Measurements from ENCODE around the gene FAHD2B. TPM values are rescaled to one million over a fixed set of nuclear protein-coding genes. Genes with fewer than 3 reads are reported as not detected.
"Not testable (repeated sequence)": the region's sequence is repeated elsewhere in the genome, so short reads cannot be mapped to it uniquely, and the experiment has no call there.

FAHD2B gene, protein sequence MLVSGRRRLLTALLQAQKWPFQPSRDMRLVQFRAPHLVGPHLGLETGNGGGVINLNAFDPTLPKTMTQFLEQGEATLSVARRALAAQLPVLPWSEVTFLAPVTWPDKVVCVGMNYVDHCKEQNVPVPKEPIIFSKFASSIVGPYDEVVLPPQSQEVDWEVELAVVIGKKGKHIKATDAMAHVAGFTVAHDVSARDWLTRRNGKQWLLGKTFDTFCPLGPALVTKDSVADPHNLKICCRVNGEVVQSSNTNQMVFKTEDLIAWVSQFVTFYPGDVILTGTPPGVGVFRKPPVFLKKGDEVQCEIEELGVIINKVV
- 6.3 TPM for total RNA-seq

DNA sequence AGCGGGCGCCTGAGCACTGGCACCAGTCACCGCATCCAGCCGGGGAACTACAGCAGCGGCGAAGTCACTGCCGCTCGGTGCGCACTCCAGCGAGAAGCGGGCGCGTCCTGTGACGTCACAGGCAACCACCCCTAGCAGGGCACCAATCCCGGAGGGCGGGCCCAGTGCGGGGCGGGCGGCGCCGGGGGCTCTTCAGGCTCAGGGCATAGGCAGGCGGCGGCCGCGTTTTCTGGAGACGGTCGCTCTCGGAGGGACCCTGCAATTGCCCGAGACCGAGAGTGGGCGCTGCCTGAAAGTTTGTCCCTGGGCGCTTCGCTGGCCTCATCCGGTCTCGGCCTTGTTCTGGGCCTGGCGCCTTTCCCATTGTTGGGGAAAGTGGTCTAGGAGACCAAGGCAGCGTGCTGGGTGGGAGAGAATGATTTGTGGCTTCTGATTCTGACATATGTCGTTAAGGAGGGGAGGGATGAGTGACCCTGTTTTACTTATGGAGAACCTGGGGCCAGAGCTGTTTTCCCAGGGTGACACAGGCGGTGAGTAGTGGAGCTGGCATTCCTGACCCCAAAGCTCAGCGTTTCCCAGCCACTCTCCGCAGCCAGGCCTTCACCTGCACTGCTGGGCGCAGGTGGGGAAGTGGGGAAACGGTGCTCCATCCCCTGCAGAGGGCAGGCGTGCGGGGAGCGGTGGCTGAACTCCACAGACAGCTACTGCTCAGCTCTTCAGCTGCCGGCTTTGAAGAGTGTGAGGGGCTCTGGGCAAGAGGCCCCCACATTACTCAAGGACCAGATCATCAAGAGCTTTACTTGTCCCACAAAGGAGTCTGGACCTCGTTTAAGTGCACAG is at the start of gene FAHD2B:
Gene FAHD2B (minus strand): TSS at position 111 of the 840 bp plus-strand sequence. CDS start 3,176 bp downstream, outside the sequence.
- H3K27ac ChIP-seq (ENCODE audit: low read depth, low read length): peak within 1 kb of the TSS; percentile 40
- H3K4me1 ChIP-seq (ENCODE audit: control insufficient read depth in 3 of 3, insufficient read depth in 3 of 3, low read length in 3 of 3); H3K36me3 ChIP-seq (ENCODE audit: control insufficient read depth in 3 of 3, insufficient read depth in 3 of 3, low read length in 3 of 3); H3K27me3 ChIP-seq (ENCODE audit: control insufficient read depth in 3 of 3, insufficient read depth in 3 of 3, low read length in 3 of 3); H3K9me3 ChIP-seq (ENCODE audit: control insufficient read depth in 3 of 3, low read length in 3 of 3): not testable (repeated sequence)
- peak within 1 kb of the TSS; percentile 56 to 59 (median 58) for H3K4me3 ChIP-seq (ENCODE audit: low read length in 3 of 3)
- peak within 1 kb of the TSS; percentile 54 to 71 (median 64) for H3K9ac ChIP-seq (ENCODE audit: low read depth in 1 of 3, low read length in 3 of 3)

DNA sequence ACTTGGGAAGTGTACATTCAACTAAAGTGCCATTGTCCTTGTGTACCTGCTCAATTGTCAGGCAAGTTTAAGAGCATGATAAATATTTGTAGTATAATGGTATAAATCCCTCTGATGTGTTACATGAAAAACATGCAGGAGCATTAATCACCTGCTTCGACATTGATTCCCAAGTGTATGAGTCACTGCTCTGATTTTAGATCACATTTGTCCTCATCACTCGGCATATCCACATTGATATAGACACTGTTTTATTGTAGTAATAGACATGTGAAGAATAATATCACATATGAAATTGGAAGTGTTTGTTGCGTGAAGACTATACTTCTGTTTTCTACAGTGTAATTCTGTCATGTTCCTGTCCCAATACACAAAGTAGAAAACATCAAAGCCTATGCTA is 49.3 kb upstream of the FAHD2B start:
- H3K27me3 ChIP-seq (ENCODE audit: control insufficient read depth in 3 of 3, insufficient read depth in 3 of 3, low read length in 3 of 3); H3K4me3 ChIP-seq (ENCODE audit: low read length in 3 of 3); H3K9ac ChIP-seq (ENCODE audit: low read depth in 1 of 3, low read length in 3 of 3); H3K9me3 ChIP-seq (ENCODE audit: control insufficient read depth in 3 of 3, low read length in 3 of 3); H3K4me1 ChIP-seq (ENCODE audit: control insufficient read depth in 3 of 3, insufficient read depth in 3 of 3, low read length in 3 of 3); H3K36me3 ChIP-seq (ENCODE audit: control insufficient read depth in 3 of 3, insufficient read depth in 3 of 3, low read length in 3 of 3): not testable (repeated sequence)
- peak overlapping the region; percentile 77 for H3K27ac ChIP-seq (ENCODE audit: low read depth, low read length)

DNA sequence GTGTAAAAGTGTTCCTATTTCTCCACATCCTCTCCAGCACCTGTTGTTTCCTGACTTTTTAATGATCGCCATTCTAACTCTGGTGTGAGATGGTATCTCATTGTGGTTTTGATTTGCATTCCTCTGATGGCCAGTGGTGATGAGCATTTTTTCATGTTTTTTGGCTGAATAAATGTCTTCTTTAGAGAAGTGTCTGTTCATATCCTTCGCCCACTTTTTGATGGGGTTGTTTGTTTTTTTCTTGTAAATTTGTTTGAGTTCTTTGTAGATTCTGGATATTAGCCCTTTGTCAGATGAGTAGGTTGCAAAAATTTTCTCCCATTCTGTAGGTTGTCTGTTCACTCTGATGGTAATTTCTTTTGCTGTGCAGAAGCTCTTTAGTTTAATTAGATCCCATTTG is 34.4 kb upstream of the FAHD2B start:
- not testable (repeated sequence) for H3K27ac ChIP-seq (ENCODE audit: low read depth, low read length); H3K9me3 ChIP-seq (ENCODE audit: control insufficient read depth in 3 of 3, low read length in 3 of 3); H3K27me3 ChIP-seq (ENCODE audit: control insufficient read depth in 3 of 3, insufficient read depth in 3 of 3, low read length in 3 of 3); H3K36me3 ChIP-seq (ENCODE audit: control insufficient read depth in 3 of 3, insufficient read depth in 3 of 3, low read length in 3 of 3); H3K9ac ChIP-seq (ENCODE audit: low read depth in 1 of 3, low read length in 3 of 3); H3K4me3 ChIP-seq (ENCODE audit: low read length in 3 of 3); H3K4me1 ChIP-seq (ENCODE audit: control insufficient read depth in 3 of 3, insufficient read depth in 3 of 3, low read length in 3 of 3)

DNA sequence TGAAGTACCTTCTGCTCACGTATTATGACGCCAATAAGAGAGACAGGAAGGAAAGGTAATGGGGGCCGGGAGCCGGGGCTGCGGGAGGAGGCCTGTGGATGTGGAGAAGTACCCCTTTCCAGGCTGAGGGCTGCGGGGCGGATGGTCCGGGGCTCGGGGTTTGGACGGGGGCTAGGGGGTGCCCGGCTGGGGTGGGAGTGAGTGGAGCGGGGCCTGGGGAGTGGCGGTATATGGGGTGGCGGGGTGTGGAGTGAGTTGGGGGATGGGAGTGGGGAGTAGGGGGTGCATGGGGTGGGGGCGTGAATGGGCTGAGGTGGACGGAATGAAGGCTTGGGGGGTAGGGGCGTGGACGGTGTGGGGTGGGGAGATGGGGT is 19.2 kb upstream of the FAHD2B start:
- not testable (repeated sequence) for H3K9me3 ChIP-seq (ENCODE audit: control insufficient read depth in 3 of 3, low read length in 3 of 3); H3K36me3 ChIP-seq (ENCODE audit: control insufficient read depth in 3 of 3, insufficient read depth in 3 of 3, low read length in 3 of 3); H3K27me3 ChIP-seq (ENCODE audit: control insufficient read depth in 3 of 3, insufficient read depth in 3 of 3, low read length in 3 of 3); H3K4me1 ChIP-seq (ENCODE audit: control insufficient read depth in 3 of 3, insufficient read depth in 3 of 3, low read length in 3 of 3)
- Histone ChIP-seq H3K9ac (ENCODE audit: low read depth in 1 of 3, low read length in 3 of 3) (peak overlapping the region; percentile 72 to 85 (median 79)), H3K27ac (ENCODE audit: low read depth, low read length) (peak overlapping the region; percentile 47), H3K4me3 (ENCODE audit: low read length in 3 of 3) (peak overlapping the region; percentile 78 to 87 (median 82))

DNA sequence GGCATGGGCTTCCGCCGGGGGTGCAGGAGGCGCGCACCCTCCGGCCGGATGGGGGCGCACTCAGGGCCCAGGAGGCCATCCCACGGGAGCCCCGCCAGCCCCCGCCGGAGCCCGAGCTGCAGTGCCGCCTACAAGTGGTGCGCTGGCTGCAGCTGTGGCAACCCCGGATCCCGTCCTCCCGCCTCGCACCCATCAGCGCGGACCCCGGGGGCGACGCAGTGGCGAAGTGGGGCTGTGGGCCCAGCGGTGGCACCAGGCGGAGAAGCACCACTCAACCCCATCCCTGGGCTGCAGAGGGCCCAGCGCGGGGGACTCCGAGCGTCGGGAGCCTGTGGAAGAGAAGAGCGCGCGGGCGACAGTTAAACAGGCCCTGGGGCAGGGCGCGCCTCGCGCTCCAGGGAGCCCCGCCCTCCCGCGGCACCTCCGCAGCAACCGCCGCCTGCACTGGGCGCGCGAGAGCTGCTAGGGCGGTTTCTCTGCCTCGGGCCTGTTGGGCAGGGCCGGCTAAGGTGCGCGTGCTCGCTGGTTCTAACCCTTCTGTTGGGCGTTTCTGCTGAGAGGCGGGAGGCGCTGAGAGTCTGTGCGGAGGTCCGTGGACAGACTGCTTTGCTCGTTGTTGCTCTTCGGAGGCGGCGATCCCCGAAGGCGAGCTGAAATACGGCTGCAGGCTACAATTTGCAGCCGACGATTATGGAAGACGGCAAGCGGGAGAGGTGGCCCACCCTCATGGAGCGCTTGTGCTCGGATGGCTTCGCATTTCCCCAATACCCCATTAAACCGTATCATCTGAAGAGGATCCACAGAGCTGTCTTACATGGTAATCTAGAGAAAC is 18.6 kb upstream of the FAHD2B start, which contains the start of gene ANKRD36:
Gene ANKRD36 (plus strand): TSS at position 104 of the 832 bp plus-strand sequence. CDS start 587 bp downstream, at position 691.
- H3K4me1 ChIP-seq (ENCODE audit: control insufficient read depth in 3 of 3, insufficient read depth in 3 of 3, low read length in 3 of 3); H3K27me3 ChIP-seq (ENCODE audit: control insufficient read depth in 3 of 3, insufficient read depth in 3 of 3, low read length in 3 of 3); H3K9me3 ChIP-seq (ENCODE audit: control insufficient read depth in 3 of 3, low read length in 3 of 3); H3K36me3 ChIP-seq (ENCODE audit: control insufficient read depth in 3 of 3, insufficient read depth in 3 of 3, low read length in 3 of 3): not testable (repeated sequence)
- H3K27ac ChIP-seq (ENCODE audit: low read depth, low read length): peak within 1 kb of the TSS; percentile 72
- peak within 1 kb of the TSS; percentile 79 to 88 (median 81) for H3K9ac ChIP-seq (ENCODE audit: low read depth in 1 of 3, low read length in 3 of 3)
- peak within 1 kb of the TSS; percentile 78 to 87 (median 82) for H3K4me3 ChIP-seq (ENCODE audit: low read length in 3 of 3)

DNA sequence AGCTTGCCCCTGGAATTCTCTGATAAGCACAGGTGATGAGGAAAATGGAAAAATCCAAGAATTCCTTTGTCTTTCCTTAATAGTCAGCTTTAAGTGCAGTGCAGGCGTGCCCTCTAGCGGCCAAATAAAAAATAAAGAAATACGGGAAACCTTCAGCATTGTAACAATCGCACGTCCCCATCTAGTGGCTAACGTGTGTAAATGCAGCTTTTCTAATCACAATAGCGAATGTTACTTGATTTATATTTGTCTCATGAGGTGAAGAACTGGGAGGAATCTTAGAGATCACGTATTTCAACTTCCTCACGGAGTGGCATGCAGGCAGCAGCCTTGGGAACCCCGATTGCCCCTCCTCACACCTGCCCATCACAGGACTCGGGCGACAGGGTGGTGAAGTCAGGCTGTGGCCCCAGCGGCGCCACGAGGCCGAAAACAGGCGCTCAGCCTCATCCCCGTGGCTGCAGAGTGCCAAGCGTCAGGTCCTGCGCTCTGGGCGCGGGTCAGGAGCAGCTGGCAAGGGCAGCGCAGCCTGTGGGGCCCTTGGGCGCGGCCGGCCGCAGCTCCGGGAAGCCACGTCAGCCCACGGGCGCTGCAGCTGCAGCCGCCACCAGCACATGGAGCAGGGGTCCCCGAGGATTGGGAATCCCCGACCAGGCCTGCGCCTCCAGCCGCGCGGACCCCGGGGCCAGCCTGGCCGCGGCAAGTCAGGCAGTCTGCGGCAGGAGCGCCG is 17.8 kb upstream of the FAHD2B start:
- Histone ChIP-seq H3K9ac (ENCODE audit: low read depth in 1 of 3, low read length in 3 of 3) (peak overlapping the region; percentile 72 to 88 (median 81)), H3K27ac (ENCODE audit: low read depth, low read length) (peak overlapping the region; percentile 72), H3K4me3 (ENCODE audit: low read length in 3 of 3) (peak overlapping the region; percentile 78 to 87 (median 81))
- not testable (repeated sequence) for H3K36me3 ChIP-seq (ENCODE audit: control insufficient read depth in 3 of 3, insufficient read depth in 3 of 3, low read length in 3 of 3); H3K27me3 ChIP-seq (ENCODE audit: control insufficient read depth in 3 of 3, insufficient read depth in 3 of 3, low read length in 3 of 3); H3K4me1 ChIP-seq (ENCODE audit: control insufficient read depth in 3 of 3, insufficient read depth in 3 of 3, low read length in 3 of 3); H3K9me3 ChIP-seq (ENCODE audit: control insufficient read depth in 3 of 3, low read length in 3 of 3)

DNA sequence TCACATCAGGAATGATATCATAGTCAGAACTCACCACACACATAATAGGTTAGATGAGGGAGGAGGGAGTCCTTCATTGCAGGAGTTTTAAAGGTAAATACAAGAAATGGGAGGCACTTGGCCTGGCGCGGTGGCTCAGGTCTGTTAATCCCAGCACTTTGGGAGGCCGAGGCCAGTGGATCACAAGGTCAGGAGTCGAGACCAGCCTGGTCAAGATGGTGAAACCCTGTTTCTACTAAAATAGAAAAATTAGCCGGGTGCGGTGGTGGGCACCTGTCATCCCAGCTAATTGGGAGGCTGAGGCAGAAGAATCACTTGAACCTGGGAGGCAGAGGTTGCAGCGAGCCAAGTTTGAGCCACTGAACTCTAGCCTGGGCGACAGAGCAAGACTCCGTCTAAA is 16.6 kb upstream of the FAHD2B start:
- H3K4me1 ChIP-seq (ENCODE audit: control insufficient read depth in 3 of 3, insufficient read depth in 3 of 3, low read length in 3 of 3); H3K4me3 ChIP-seq (ENCODE audit: low read length in 3 of 3); H3K36me3 ChIP-seq (ENCODE audit: control insufficient read depth in 3 of 3, insufficient read depth in 3 of 3, low read length in 3 of 3); H3K9me3 ChIP-seq (ENCODE audit: control insufficient read depth in 3 of 3, low read length in 3 of 3); H3K9ac ChIP-seq (ENCODE audit: low read depth in 1 of 3, low read length in 3 of 3); H3K27ac ChIP-seq (ENCODE audit: low read depth, low read length); H3K27me3 ChIP-seq (ENCODE audit: control insufficient read depth in 3 of 3, insufficient read depth in 3 of 3, low read length in 3 of 3): not testable (repeated sequence)

DNA sequence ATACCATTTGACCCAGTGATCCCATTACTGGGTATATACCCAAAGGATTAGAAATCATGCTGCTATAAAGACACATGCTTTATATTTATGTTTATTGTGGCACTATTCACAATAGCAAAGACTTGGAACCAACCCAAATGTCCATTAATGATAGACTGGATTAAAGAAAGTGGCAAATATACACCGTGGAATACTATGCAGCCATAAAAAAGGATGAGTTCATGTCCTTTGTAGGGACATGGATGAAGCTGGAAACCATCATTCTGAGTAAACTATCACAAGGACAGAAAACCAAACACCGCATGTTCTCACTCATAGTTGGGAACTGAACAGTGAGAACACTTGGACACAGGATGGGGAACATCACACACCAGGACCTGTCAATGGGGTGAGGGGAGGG is 12.2 kb upstream of the FAHD2B start:
- not testable (repeated sequence) for H3K27ac ChIP-seq (ENCODE audit: low read depth, low read length); H3K9ac ChIP-seq (ENCODE audit: low read depth in 1 of 3, low read length in 3 of 3); H3K4me3 ChIP-seq (ENCODE audit: low read length in 3 of 3); H3K36me3 ChIP-seq (ENCODE audit: control insufficient read depth in 3 of 3, insufficient read depth in 3 of 3, low read length in 3 of 3); H3K27me3 ChIP-seq (ENCODE audit: control insufficient read depth in 3 of 3, insufficient read depth in 3 of 3, low read length in 3 of 3); H3K9me3 ChIP-seq (ENCODE audit: control insufficient read depth in 3 of 3, low read length in 3 of 3); H3K4me1 ChIP-seq (ENCODE audit: control insufficient read depth in 3 of 3, insufficient read depth in 3 of 3, low read length in 3 of 3)

DNA sequence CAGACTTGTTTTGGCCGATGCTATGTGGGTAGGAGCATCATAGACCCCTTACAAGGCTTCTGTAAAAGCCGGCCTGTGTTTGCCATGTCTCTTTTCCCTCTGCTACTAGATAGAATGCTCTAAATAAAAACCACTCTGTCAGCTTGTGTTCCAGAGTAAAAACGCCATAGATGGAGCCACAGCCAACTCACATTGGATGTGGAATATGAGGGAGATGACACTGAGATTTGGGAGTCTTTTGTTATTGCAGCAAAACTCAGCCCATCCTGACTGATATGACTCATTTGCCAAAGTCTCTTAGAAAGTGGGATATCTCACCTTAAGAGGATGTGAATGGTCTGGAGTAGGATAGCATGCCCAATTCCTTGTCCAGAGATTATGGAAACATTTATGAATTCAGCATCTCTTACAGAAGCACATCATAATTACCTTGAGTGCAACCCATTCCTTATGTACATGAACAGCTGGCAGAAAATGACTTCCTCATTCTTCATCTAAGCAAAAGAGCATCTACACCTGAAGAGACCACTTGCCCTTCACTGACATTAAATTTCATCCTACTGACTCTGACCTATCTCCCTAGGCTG is 4.2 kb upstream of the FAHD2B start:
- not testable (repeated sequence) for H3K4me3 ChIP-seq (ENCODE audit: low read length in 3 of 3); H3K27me3 ChIP-seq (ENCODE audit: control insufficient read depth in 3 of 3, insufficient read depth in 3 of 3, low read length in 3 of 3); H3K36me3 ChIP-seq (ENCODE audit: control insufficient read depth in 3 of 3, insufficient read depth in 3 of 3, low read length in 3 of 3); H3K27ac ChIP-seq (ENCODE audit: low read depth, low read length); H3K9ac ChIP-seq (ENCODE audit: low read depth in 1 of 3, low read length in 3 of 3); H3K9me3 ChIP-seq (ENCODE audit: control insufficient read depth in 3 of 3, low read length in 3 of 3); H3K4me1 ChIP-seq (ENCODE audit: control insufficient read depth in 3 of 3, insufficient read depth in 3 of 3, low read length in 3 of 3)

Measured in skeletal muscle tissue (tissue), 4 donors.